B cell (primary cell): ENCODE results near the gene PPP1R18.

Experiments used
- EZH2 ChIP-seq: IDR thresholded peaks from 2 replicates; pipeline ENCODE4 v1.6.1; 2012; ENCODE audit warnings: borderline replicate concordance, low read depth, mild to moderate bottlenecking, moderate library complexity, low read length; ENCODE audit not compliant: insufficient read depth, poor library complexity, severe bottlenecking
- TF ChIP-seq, protein P1 (sequence below): fragments of 200-600 bp; IDR thresholded peaks from one replicate; pipeline ENCODE4 v1.8.0; 2022; ENCODE audit warnings: antibody characterized with exemption, mild to moderate bottlenecking

DNA sequence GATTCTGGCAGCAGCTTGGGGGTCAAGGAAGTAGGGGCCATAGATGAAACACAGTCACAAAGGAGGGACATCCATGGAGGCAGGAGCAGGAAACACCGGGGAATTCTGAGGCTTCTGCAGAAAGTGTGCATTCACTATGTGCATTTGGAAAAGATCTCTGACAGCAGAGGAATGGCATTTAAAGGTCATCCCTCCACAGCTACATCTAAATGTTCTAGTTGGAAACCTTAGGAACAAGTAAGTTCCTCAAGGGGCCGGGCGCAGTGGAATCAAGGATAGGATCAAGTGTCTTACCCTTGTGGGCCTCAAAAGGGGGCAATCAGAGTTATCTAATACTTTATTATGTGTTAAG lies 30.7 kb downstream of the PPP1R18 start:
- TF ChIP-seq, protein P1, sequence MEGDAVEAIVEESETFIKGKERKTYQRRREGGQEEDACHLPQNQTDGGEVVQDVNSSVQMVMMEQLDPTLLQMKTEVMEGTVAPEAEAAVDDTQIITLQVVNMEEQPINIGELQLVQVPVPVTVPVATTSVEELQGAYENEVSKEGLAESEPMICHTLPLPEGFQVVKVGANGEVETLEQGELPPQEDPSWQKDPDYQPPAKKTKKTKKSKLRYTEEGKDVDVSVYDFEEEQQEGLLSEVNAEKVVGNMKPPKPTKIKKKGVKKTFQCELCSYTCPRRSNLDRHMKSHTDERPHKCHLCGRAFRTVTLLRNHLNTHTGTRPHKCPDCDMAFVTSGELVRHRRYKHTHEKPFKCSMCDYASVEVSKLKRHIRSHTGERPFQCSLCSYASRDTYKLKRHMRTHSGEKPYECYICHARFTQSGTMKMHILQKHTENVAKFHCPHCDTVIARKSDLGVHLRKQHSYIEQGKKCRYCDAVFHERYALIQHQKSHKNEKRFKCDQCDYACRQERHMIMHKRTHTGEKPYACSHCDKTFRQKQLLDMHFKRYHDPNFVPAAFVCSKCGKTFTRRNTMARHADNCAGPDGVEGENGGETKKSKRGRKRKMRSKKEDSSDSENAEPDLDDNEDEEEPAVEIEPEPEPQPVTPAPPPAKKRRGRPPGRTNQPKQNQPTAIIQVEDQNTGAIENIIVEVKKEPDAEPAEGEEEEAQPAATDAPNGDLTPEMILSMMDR: no peak
- TF ChIP-seq EZH2: no peak
